Activated T-helper 1 cell treated with anti-CD3 and anti-CD28 coated beads, Interleukin-12 subunit alpha, Interleukin-12 subunit beta, Interleukin-2, Interleukin-4 antibody, amounts not matched to agents 30 ng/mL and 10 ng/mL and 1 ng/mL, durations not matched to agents 14 hours and 24 hours and 36 hours (primary cell): ENCODE results near the gene ERCC5. TPM values are rescaled to one million over a fixed set of nuclear protein-coding genes. Genes with fewer than 3 reads are reported as not detected.

Experiments
- DNase-seq: peaks from one replicate; pipeline ENCODE4 v3.0.0; 2021; ENCODE audit warnings: low spot score
- H3K27ac Mint-ChIP-seq: one replicate; pipeline ENCODE4 v1.8.0; 2021; ENCODE audit warnings: mild to moderate bottlenecking, mixed read lengths
- H3K27me3 Mint-ChIP-seq: one replicate; pipeline ENCODE4 v1.8.0; 2022; ENCODE audit warnings: mild to moderate bottlenecking, moderate library complexity, mixed read lengths; ENCODE audit not compliant: insufficient read depth
- H3K36me3 Mint-ChIP-seq: one replicate; pipeline ENCODE4 v1.8.0; 2021; ENCODE audit warnings: low read depth, mixed read lengths
- H3K4me1 Mint-ChIP-seq: one replicate; pipeline ENCODE4 v1.8.0; 2021; ENCODE audit warnings: low read depth, mixed read lengths
- H3K4me3 Mint-ChIP-seq: one replicate; pipeline ENCODE4 v1.8.0; 2021; ENCODE audit warnings: mild to moderate bottlenecking, moderate library complexity, mixed read lengths
- H3K9me3 Mint-ChIP-seq: one replicate; pipeline ENCODE4 v1.8.0; 2021; ENCODE audit warnings: mixed read lengths
- intact Hi-C: fragments of 100-400 bp; cut with micrococcal nuclease; formaldehyde crosslinking; loops from one replicate; pipeline ENCODE4 v1.15.1; 2024
- total RNA-seq: library from RNA; stranded (reverse); gene quantifications from 2 replicates; pipeline ENCODE4 v1.2.3, GENCODE V29; 2022

Gene ERCC5
- total RNA-seq, 1 donor from 2014 or later, result 42.4 TPM

DNA sequence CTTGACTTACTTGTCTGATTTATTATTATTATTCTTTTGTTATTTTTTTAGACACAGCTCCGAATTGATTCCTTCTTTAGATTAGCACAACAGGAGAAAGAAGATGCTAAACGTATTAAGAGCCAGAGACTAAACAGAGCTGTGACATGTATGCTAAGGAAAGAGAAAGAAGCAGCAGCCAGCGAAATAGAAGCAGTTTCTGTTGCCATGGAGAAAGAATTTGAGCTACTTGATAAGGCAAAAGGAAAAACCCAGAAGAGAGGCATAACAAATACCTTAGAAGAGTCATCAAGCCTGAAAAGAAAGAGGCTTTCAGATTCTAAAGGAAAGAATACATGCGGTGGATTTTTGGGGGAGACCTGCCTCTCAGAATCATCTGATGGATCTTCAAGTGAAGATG, 29.4 kb downstream of the ERCC5 start:
- no peaks in the 10 kb centered on the region for H3K27me3 Mint-ChIP-seq
- no peak overlapping the region for H3K27ac Mint-ChIP-seq
- no peak for DNase-seq
- peaks cover 42% of the 10 kb centered on the region for H3K36me3 Mint-ChIP-seq
- no peak overlapping the region for H3K4me3 Mint-ChIP-seq
- intact Hi-C loops, result no loop called here
- no peaks in the 10 kb centered on the region for H3K9me3 Mint-ChIP-seq
- peaks cover 23% of the 10 kb centered on the region for H3K4me1 Mint-ChIP-seq

DNA sequence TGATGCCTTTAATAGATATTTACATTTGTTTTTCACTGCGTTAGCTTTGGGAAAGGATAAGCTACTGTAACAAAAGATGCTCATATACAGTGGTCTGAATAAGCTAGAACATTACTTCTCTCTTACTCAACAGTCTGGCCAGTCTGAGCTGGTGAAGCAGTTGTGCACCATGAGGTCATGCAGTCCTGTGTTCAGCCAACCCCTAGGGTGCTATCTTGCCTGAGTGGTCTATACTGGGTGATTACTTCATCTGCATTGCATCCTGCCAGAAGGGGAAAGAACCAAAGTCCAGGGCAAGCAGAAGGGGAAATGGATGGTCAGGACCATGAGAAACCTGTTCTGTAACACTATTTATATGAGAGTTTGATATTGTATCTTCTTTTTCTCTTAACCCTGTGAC, 31.5 kb downstream of the ERCC5 start:
- Mint-ChIP-seq H3K36me3 (peaks cover 31% of the 10 kb centered on the region), H3K27ac (no peak overlapping the region), H3K4me3 (no peak overlapping the region), H3K9me3 (no peaks in the 10 kb centered on the region), H3K4me1 (peaks cover 13% of the 10 kb centered on the region), H3K27me3 (no peaks in the 10 kb centered on the region)
- no peak for DNase-seq
- intact Hi-C loops, result no loop called here

DNA sequence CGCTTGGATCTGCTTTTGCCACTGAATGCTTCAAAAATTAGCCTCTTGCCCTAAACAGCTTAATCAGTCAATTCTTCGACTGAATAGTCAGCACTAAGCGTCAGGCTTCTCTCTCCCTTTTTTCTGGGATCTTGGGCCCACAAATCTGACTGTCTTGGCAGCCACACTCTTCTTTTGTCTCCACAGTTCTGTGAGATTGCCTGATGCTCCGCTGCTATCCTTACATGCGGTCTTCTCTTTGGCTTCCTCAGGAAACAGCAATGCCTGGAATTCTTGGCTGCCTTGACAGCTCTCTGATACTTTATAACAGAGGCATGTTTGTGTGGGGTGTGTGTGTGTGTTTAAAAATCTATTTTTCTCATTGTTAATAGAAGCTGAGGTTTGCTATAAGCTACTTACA, 32.6 kb downstream of the ERCC5 start:
- Mint-ChIP-seq H3K27ac (no peak overlapping the region), H3K9me3 (no peaks in the 10 kb centered on the region), H3K4me1 (peaks cover 9% of the 10 kb centered on the region), H3K36me3 (peaks cover 25% of the 10 kb centered on the region), H3K27me3 (no peaks in the 10 kb centered on the region), H3K4me3 (no peak overlapping the region)
- intact Hi-C loops, result no loop called here
- no peak for DNase-seq

DNA sequence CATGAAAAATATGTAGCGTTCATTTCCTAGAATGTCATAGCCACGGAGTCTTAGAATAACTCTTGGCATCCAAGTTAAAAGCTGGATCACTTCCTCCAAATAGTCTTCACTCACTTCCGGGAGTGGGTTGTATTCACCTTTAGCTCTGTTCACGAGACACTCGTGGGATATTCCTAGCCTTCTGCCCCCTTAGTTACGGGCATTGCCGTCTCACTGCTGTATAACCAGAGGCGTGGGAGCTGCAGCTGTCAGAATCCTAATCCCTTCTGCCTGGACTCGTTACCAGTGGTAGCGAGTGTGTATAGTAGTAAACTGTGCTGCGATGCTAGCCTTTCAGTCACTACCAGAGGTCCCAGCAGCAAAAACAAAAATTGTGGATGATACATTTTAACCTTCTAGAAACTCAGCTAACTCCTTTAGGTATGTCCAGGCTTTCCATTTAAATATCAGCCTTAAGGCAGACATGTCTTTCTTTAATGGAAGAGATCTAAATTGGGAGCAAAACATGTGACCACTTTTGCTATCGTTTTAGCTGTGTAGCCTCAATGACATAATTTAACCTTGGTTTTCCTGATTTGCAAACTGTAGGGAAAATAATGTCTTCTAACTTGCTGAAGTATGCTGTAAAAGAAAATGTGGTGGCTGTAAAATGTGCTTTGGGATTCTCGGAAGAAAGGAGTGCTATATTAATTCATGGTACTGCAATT, 34.1 kb downstream of the ERCC5 start:
- Mint-ChIP-seq H3K4me1 (peaks cover 5% of the 10 kb centered on the region), H3K27me3 (no peaks in the 10 kb centered on the region), H3K4me3 (no peak overlapping the region), H3K27ac (no peak overlapping the region), H3K36me3 (peaks cover 18% of the 10 kb centered on the region), H3K9me3 (no peaks in the 10 kb centered on the region)
- no peak for DNase-seq
- intact Hi-C loops, result no loop called here

DNA sequence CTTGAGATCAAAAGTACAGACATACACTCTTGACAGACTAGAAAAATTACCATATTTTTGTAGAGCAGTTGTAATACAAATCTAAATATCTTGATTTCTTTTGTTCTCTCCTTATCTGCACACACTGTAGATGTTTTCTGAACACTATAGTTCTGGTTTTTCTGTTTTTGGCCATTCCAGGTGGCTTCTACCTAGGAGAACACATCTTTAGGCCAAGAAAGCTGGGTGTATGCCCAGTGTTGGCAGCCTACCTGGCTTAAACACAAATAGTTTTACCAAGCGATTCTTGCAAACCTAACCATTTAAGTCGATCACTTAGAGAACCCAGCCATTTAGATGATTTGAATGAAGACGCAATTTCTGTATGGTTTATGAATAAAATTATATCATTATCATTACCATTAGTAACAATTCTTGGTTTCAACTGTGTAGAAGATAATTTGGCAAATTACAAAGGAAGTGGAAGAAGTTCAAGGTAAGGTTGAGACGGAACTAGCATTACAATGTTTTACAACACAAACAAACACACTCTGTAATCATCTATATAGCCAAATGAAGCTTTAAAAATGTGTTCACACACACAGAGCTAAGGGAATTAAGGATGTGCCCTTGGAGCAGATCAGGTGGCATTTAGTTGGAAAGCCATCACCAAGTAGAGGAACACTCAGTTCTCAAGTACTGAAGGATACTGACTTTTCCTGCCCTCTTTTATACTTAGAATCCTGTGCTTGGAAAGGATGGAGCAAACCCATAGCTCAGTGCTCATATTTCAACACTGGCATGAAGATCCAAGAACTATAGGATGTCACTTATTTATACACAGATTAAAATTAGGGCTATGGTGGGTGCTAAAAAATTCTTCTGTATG, 36.2 kb downstream of the ERCC5 start:
- no peak for DNase-seq
- Mint-ChIP-seq H3K4me1 (peaks cover under 1% of the 10 kb centered on the region), H3K27me3 (no peaks in the 10 kb centered on the region), H3K4me3 (no peak overlapping the region), H3K36me3 (peaks cover 2% of the 10 kb centered on the region), H3K27ac (no peak overlapping the region), H3K9me3 (no peaks in the 10 kb centered on the region)
- intact Hi-C loops, result no loop called here

DNA sequence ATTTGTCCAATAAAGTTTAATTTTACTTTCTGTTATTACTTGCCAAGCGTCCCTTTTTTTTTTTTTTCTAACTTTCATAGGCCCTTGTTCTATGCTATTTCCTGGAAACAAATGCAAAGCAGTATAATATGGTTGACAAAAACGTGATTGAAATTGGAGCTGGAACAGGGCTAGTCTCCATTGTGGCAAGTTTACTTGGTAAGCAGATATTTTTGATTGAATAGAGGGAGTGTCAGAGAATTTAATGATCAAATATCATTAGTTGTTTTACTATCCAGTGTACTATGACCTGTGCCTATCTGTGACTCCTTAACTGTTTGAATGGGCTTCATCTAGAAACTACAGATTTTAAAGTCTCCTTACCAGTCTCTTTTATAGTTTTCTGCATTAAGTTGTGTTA, 46.7 kb downstream of the ERCC5 start:
- H3K27me3 Mint-ChIP-seq, result no peaks in the 10 kb centered on the region
- H3K27ac Mint-ChIP-seq, result no peak overlapping the region
- intact Hi-C loops, result no loop called here
- no peaks in the 10 kb centered on the region for H3K36me3 Mint-ChIP-seq
- no peaks in the 10 kb centered on the region for H3K4me1 Mint-ChIP-seq
- DNase-seq, result no peak
- H3K9me3 Mint-ChIP-seq, result no peaks in the 10 kb centered on the region
- H3K4me3 Mint-ChIP-seq, result no peak overlapping the region

DNA sequence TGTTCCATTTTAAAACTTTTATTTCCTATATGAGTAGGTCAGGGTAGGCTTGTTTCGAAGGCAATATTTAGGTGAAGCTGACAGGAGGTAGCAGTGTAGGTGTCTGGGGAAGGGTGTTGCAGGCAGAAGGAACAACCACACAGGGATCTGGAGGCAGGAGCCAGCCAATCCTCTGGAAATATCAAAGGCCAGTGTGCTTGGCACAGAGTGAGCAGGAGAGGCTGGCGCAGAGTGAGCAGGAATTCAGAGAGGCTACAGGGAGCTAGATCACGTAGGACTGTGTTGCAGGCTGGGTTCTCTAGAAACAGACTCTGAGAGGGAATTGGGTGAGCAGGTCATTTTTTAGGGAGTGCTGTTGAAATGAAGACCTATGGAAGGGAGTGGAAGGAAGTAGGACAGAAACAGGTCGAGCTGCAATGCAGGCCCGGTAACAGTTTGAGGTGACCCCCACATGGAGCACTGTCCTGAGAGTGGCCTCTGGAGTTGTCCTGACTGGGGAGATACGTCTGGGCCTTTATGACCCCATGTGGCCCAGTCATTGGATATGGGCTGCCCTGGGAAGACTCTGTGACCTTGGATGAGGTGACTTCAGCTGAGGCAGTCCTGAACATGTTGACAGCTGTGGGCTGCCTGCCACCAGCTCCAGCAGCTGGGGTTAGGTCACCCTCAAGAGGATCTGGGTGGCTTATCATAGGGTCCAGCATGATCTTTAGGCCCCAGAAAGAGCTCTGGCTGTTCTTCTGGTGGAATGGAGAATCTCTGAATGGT, 51.7 kb downstream of the ERCC5 start:
- intact Hi-C loops, result no loop called here
- no peaks in the 10 kb centered on the region for H3K9me3 Mint-ChIP-seq
- no peak for DNase-seq
- no peaks in the 10 kb centered on the region for H3K27me3 Mint-ChIP-seq
- H3K36me3 Mint-ChIP-seq, result no peaks in the 10 kb centered on the region
- no peak overlapping the region for H3K4me3 Mint-ChIP-seq
- no peaks in the 10 kb centered on the region for H3K4me1 Mint-ChIP-seq
- no peak overlapping the region for H3K27ac Mint-ChIP-seq

DNA sequence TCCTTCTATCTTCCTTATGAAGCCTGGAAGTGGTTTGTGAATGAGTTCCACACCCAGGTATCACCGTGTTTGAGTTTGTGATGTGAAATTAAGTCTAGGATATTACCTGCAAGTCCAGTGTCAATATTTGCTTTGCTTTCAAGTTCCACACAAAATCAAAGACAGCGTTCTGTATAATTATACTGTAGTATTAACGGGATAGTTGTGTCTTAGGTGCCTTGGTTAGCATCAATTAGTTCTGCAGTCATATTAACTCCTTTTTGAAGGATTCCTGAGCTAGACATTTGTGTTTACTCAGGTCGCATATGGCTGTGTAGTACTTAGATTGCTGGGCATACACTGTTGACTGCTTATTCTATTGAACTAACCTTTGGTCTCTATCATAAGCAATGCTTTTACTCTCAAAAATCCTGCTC, 54.4 kb downstream of the ERCC5 start:
- intact Hi-C loops, result no loop called here
- peaks cover 6% of the 10 kb centered on the region for H3K27me3 Mint-ChIP-seq
- H3K9me3 Mint-ChIP-seq, result no peaks in the 10 kb centered on the region
- no peaks in the 10 kb centered on the region for H3K36me3 Mint-ChIP-seq
- no peak overlapping the region for H3K27ac Mint-ChIP-seq
- no peak overlapping the region for H3K4me3 Mint-ChIP-seq
- no peaks in the 10 kb centered on the region for H3K4me1 Mint-ChIP-seq
- DNase-seq, result no peak

DNA sequence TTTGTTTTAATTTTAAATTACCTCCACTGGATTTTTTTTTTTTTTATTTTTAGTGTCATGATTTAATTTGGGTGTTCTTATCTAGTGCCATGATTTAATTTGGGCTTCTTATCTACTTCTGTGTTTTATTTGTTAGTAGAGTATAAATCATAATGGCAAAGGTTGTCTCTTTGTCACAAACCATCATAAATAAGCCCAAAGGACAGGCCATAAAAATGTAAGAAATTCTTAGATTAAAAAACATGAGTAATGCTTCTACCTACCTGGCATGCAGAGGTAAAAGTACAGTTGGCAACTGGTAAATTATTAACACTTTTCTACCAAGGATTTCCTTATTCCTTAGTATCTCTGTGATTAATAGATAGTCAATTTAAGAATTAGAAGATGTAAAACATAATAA, 55.2 kb downstream of the ERCC5 start:
- H3K36me3 Mint-ChIP-seq, result no peaks in the 10 kb centered on the region
- no peaks in the 10 kb centered on the region for H3K4me1 Mint-ChIP-seq
- no peak overlapping the region for H3K27ac Mint-ChIP-seq
- peaks cover 7% of the 10 kb centered on the region for H3K27me3 Mint-ChIP-seq
- H3K4me3 Mint-ChIP-seq, result no peak overlapping the region
- no peaks in the 10 kb centered on the region for H3K9me3 Mint-ChIP-seq
- DNase-seq, result no peak
- intact Hi-C loops, result no loop called here

DNA sequence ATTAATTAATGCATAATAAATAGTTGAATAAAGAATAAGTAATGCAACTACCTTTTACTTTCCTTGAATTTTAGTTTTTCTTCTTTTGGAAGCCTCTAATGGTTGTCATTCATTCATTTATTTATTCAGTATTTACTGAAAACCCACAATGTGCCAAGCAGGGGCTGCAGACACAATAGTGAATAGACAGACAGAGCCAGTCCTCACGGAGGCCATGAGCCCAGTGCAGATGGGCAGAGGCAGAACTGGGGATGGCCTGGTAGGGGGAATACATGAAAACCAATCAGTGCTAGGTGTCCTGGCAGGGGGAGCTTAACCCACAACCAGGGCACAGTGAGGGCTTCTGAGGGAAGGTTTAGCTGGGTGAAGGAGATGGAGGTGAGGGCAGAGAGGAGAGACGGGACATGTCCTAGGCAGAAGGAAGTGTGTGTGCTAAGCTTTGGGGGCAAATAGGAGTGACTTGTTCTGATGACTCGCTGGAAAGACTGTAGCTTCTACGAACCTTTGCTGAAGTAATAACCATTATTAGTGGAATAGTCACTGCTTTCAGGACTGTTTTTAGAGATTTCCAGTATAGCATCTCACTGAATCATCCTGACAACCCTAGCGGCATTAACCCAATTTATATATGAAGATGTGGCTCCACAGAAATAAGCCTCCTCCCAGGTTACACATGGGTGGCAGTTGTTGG, 55.9 kb downstream of the ERCC5 start:
- no peak for DNase-seq
- no peaks in the 10 kb centered on the region for H3K4me1 Mint-ChIP-seq
- no peaks in the 10 kb centered on the region for H3K9me3 Mint-ChIP-seq
- peaks cover 9% of the 10 kb centered on the region for H3K27me3 Mint-ChIP-seq
- H3K27ac Mint-ChIP-seq, result no peak overlapping the region
- no peaks in the 10 kb centered on the region for H3K36me3 Mint-ChIP-seq
- intact Hi-C loops, result no loop called here
- no peak overlapping the region for H3K4me3 Mint-ChIP-seq

DNA sequence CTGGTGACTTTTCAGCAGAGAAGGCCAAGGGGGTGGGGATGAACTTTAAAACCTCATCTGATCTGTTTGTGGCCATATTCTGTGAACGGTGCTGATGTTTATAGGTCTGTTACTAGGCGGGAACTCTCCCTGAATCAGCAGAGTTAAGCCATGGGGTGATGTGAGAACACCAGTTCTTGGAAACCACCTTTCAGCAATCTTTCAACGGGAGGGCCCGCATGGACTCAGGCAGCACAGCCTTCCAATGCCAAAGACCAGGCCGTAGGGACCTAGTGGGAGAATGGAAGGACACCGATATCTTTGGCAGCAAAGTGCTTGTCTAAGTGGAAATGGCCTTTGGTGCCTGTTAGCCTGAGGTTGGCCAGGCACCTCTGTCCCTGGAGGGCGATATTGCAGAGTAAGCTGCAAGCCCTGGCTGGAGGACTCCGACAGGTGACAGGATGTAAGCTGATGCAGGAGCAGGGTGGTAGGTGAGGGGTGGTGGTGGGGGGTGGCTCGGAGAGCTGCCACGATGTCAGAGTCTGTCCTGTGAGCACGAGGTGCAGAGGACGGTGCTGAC, 57.0 kb downstream of the ERCC5 start:
- no peaks in the 10 kb centered on the region for H3K4me1 Mint-ChIP-seq
- intact Hi-C loops, result no loop called here

DNA sequence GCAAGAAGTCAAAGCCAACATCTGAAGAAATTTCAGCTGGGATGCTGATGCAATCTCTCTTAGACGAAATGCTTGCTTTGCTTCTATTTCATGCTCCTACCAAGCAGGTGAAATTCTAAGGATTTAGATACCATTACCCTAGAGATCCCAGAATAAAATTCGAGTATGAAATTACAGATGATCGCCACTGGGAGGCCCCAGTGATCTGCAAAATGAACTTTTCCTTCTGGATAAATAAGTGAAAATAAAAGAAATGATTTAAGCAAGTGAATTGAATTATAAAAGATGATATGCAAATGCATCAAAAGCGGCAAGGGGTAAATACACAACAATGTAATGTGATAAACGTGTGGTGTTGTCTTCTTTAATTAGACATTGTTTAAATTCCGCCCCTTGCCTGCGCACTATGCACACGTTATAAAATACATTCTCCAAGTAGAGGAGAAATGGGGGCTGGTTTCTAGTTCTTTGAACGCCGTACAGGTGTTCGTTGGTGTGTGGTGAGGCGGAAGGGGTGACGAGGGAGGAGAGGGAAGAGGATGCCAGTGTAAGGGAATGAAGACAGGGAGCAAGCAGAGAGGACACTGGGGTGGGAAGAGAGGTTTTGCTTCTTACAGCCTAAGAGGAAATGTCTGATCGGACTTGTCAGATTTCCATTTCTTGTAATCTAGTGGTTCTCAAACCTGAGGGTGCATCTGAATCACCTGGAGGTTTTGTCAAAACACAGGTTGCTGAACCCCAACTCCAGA, 58.0 kb downstream of the ERCC5 start:
- no peaks in the 10 kb centered on the region for H3K4me1 Mint-ChIP-seq
- no peaks in the 10 kb centered on the region for H3K36me3 Mint-ChIP-seq
- H3K4me3 Mint-ChIP-seq, result no peak overlapping the region
- intact Hi-C loops, result no loop called here
- no peak overlapping the region for H3K27ac Mint-ChIP-seq
- no peaks in the 10 kb centered on the region for H3K9me3 Mint-ChIP-seq
- DNase-seq, result no peak
- peaks cover 9% of the 10 kb centered on the region for H3K27me3 Mint-ChIP-seq

More for the DNA sequence above, 57.0 kb downstream of the ERCC5 start:
- H3K27me3 Mint-ChIP-seq, result peaks cover 9% of the 10 kb centered on the region
- no peak for DNase-seq
- H3K27ac Mint-ChIP-seq, result peak overlapping the region; percentile 40
- no peak overlapping the region for H3K4me3 Mint-ChIP-seq
- H3K9me3 Mint-ChIP-seq, result no peaks in the 10 kb centered on the region
- no peaks in the 10 kb centered on the region for H3K36me3 Mint-ChIP-seq
